Lower leg skin (tissue), 3 donors: ENCODE measurements around the gene ABCC1.

ENCODE experiments used
- POLR2A ChIP-seq, 2 donors: fragments of 450-650 bp; IDR thresholded peaks; one replicate each; pipeline ENCODE4 v1.6.1; 2016 to 2017; ENCODE audit warnings: antibody characterized with exemption in 2 of 2, mild to moderate bottlenecking in 1 of 2, moderate library complexity in 1 of 2
- TF ChIP-seq, protein P1 (sequence below), 3 donors: fragments of 450-650 bp; IDR thresholded peaks; one replicate each; pipeline ENCODE4 v1.5.1; 2016; ENCODE audit warnings: antibody characterized with exemption in 3 of 3, mild to moderate bottlenecking in 3 of 3, moderate library complexity in 2 of 3

DNA sequence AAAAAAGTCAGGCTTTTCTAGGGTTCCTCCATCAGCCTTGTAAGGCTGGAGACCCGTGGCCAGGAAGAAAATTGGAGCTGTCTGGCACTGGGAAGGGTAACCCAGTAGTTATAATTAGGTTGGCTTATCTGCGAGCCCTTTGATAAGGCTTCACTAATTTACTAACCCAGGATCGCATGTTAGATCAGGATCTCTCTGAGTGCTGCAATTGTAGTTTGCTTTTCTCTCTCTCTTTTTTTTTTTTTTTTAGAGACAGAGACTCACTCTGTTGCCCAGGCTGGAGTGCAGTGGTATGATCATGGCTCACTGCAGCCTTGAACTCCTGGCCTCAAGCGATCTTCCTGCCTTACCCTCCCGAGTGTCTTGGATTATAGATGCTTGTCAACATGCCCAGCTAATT is 17.0 kb downstream of the ABCC1 start:
- no peak for TF ChIP-seq POLR2A (IDR thresholded peaks at IDR 0.05)
- TF ChIP-seq, protein P1, sequence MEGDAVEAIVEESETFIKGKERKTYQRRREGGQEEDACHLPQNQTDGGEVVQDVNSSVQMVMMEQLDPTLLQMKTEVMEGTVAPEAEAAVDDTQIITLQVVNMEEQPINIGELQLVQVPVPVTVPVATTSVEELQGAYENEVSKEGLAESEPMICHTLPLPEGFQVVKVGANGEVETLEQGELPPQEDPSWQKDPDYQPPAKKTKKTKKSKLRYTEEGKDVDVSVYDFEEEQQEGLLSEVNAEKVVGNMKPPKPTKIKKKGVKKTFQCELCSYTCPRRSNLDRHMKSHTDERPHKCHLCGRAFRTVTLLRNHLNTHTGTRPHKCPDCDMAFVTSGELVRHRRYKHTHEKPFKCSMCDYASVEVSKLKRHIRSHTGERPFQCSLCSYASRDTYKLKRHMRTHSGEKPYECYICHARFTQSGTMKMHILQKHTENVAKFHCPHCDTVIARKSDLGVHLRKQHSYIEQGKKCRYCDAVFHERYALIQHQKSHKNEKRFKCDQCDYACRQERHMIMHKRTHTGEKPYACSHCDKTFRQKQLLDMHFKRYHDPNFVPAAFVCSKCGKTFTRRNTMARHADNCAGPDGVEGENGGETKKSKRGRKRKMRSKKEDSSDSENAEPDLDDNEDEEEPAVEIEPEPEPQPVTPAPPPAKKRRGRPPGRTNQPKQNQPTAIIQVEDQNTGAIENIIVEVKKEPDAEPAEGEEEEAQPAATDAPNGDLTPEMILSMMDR (IDR thresholded peaks at IDR 0.05) = no peak
